Measurements from ENCODE around the gene SGCA. TPM values are rescaled to one million over a fixed set of nuclear protein-coding genes. Genes with fewer than 3 reads are reported as not detected.
A peak's percentile ranks its signal among the peaks of the same experiment; 100 is the strongest.

Gene SGCA
- total RNA-seq, 4 donors from 2014 or later = 58.1 to 145 (median 93.4) TPM

DNA sequence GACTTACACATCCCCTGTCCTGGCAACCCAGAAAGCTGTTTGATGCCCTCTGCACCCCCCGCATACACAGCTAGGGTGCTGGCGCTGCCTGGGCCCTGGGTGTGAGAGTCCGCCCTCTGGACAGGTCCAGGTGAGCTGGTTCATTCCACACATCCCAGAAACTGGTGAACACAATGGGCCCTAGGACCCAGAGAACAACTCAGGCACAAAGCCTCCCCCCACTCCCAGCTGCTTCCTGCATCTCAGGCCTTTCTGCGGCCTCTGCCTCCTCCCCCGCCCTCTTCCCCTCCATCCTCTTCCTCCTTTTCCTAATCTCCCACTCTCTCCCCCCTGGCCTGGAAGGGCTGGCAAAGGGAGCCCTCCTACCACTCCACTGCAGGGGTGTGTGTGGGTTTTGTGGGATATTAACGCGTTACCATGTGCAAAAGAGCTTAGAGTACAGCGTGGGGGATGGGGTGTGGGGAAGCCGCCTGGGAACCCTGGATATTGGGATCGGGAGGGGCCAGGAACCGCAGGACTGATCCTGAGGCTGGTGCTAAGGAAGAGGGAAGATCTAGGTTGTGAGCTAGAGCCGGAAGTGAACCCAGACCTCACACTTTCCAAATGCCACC is 13.8 kb upstream of the SGCA start:
- WGBS, 2 donors (ENCODE audit: low coverage in 1 of 2) = 0% methylated on average over 1 to 3 of the region's 12 CpGs
- Histone ChIP-seq H3K4me3 (peak overlapping the region; percentile 47 to 89), H3K4me1 (peaks cover 0 to 80% (median 40%) of the 10 kb centered on the region in 3 donors), H3K27ac (peak overlapping the region; percentile 66 to 97 (median 93)), H3K36me3 (no peaks in the 10 kb centered on the region), H3K9me3 (no peaks in the 10 kb centered on the region), H3K27me3 (no peaks in the 10 kb centered on the region)
- peak; percentile 70 for ATAC-seq
- no peak for TF ChIP-seq POLR2A (IDR thresholded peaks at IDR 0.05)
- no peak for TF ChIP-seq POLR2AphosphoS5 (IDR thresholded peaks at IDR 0.05)
- TF ChIP-seq CTCF (IDR thresholded peaks at IDR 0.05) = no peak
- no peak for TF ChIP-seq EP300 (IDR thresholded peaks at IDR 0.05)

- H3K36me3 ChIP-seq = no peaks in the 10 kb centered on the region
- TF ChIP-seq CTCF (IDR thresholded peaks at IDR 0.05) (no peak), POLR2AphosphoS5 (IDR thresholded peaks at IDR 0.05) (no peak), POLR2A (IDR thresholded peaks at IDR 0.05) (no peak), EP300 (IDR thresholded peaks at IDR 0.05) (no peak)
- H3K27ac ChIP-seq = peak overlapping the region; percentile 66 to 97 (median 93)
- H3K4me3 ChIP-seq = peak overlapping the region in 1 of 2 donors; percentile 89
- H3K9me3 ChIP-seq = no peaks in the 10 kb centered on the region
- no peak for ATAC-seq
- no CpG with 5 or more reads among the region's 7 CpGs for WGBS, 2 donors (ENCODE audit: low coverage in 1 of 2)
- H3K4me1 ChIP-seq = peaks cover 0 to 73% (median 33%) of the 10 kb centered on the region in 3 donors
- H3K27me3 ChIP-seq = no peaks in the 10 kb centered on the region
Observed at GRCh38 chr17:50152736-50153135, 13.1 kb upstream of the SGCA start.

DNA sequence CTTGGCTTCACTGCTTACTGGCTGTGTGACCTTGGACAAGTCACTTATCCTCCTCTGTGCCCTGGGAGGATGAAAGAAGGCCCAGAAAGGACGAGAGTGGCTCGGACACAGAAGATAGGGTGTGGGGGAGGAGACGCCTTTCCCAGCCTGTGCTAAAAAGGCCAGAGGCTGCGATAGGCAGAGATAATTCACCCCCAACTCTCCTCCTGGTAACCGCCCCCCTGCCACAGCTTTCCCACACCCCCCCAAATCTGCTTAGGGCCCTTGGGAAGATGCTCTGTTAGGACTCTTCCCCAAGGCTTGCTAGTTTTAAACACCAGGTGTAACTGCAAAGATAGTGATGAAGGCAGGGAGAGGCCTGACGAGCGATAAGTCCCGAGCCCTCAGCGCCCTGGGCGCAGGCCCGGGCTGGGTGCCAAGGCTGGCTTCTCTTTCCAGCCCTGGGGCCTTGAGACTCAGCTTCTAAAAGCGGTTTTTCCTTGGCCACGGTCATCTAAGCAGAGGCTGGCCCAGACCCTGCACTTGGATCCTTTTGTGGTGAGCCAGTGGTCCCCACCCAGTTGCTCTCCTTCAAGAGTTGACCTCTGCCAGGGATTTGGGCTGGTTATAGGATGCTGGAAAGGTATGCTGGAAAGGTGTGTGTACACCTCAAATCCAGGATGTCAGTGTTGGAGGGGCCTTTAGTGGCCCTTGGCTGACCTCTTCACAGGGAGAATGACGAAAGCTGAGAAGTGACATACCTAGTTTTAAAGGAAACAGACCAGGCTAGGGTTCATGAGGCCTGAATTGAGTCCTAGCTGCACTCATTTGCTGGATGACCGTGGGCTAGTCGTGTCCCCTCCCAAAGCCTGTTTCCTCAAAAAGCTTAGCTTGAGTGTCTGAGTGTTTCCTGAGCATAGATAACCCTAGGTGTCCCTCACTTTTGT is 11.9 kb upstream of the SGCA start:
- Histone ChIP-seq H3K27ac (peak overlapping the region; percentile 40 to 97 (median 93)), H3K36me3 (no peaks in the 10 kb centered on the region), H3K9me3 (no peaks in the 10 kb centered on the region), H3K4me1 (peaks cover 0 to 62% (median 27%) of the 10 kb centered on the region in 3 donors), H3K27me3 (no peaks in the 10 kb centered on the region), H3K4me3 (no peak overlapping the region)
- ATAC-seq = no peak
- WGBS, 2 donors (ENCODE audit: low coverage in 1 of 2) = 39 to 54% methylated on average over 5 to 10 of the region's 16 CpGs
- no peak for TF ChIP-seq POLR2A (IDR thresholded peaks at IDR 0.05)
- TF ChIP-seq POLR2AphosphoS5 (IDR thresholded peaks at IDR 0.05) = no peak
- no peak for TF ChIP-seq EP300 (IDR thresholded peaks at IDR 0.05)
- TF ChIP-seq CTCF (IDR thresholded peaks at IDR 0.05) = no peak

- H3K27me3 ChIP-seq = no peaks in the 10 kb centered on the region
- peaks cover 0 to 55% (median 27%) of the 10 kb centered on the region in 3 donors for H3K4me1 ChIP-seq
- 11 to 33% methylated on average over 1 of the region's 1 CpG for WGBS, 2 donors (ENCODE audit: low coverage in 1 of 2)
- no peak for ATAC-seq
- no peaks in the 10 kb centered on the region for H3K9me3 ChIP-seq
- peak overlapping the region in 3 of 4 donors; percentile 91 to 97 (median 95) for H3K27ac ChIP-seq
- TF ChIP-seq POLR2A (IDR thresholded peaks at IDR 0.05) (no peak), CTCF (IDR thresholded peaks at IDR 0.05) (no peak), EP300 (IDR thresholded peaks at IDR 0.05) (no peak), POLR2AphosphoS5 (IDR thresholded peaks at IDR 0.05) (no peak)
- H3K4me3 ChIP-seq = no peak overlapping the region
- H3K36me3 ChIP-seq = no peaks in the 10 kb centered on the region
Observed at GRCh38 chr17:50154604-50155003, 11.2 kb upstream of the SGCA start.
